Embryonic facial prominence (tissue), 1 donor: Measurements from ENCODE around the gene NAA80.
"Not testable (repeated sequence)": the region's sequence is repeated elsewhere in the genome, so short reads cannot be mapped to it uniquely, and the experiment has no call there.

Source experiments
- DNase-seq: peaks from one replicate; pipeline ENCODE4 v3.0.0-alpha.2; 2016; ENCODE audit errors: extremely low spot score

The NAA80 gene

GRCh38 chr3:50270422-50271224, 28.6 kb downstream of the NAA80 start:
- no peak for DNase-seq

- DNase-seq: no peak
Measured at GRCh38 chr3:50269977-50270413, 29.2 kb downstream of the NAA80 start.

- no peak for DNase-seq
Measured at GRCh38 chr3:50269460-50269859, 29.7 kb downstream of the NAA80 start.

- DNase-seq: no peak
Measured at GRCh38 chr3:50268703-50269451, 30.3 kb downstream of the NAA80 start, which contains the start of gene SEMA3B. TSS of gene SEMA3B (plus strand) at chr3:50269147. CDS start at chr3:50269241, 94 bp downstream.

- no peak for DNase-seq
Measured at GRCh38 chr3:50268276-50268675, 30.9 kb downstream of the NAA80 start.

- no peak for DNase-seq
Measured at GRCh38 chr3:50267280-50267913, 31.8 kb downstream of the NAA80 start.

GRCh38 chr3:50266836-50267235, 32.4 kb downstream of the NAA80 start:
- no peak for DNase-seq

GRCh38 chr3:50266017-50266416, 33.2 kb downstream of the NAA80 start:
- no peak for DNase-seq

GRCh38 chr3:50265571-50265970, 33.6 kb downstream of the NAA80 start:
- no peak for DNase-seq

GRCh38 chr3:50264964-50265485, 34.2 kb downstream of the NAA80 start:
- no peak for DNase-seq

GRCh38 chr3:50264383-50264963, 34.7 kb downstream of the NAA80 start:
- peak; percentile 87 for DNase-seq

- no peak for DNase-seq
Measured at GRCh38 chr3:50263478-50264382, 35.5 kb downstream of the NAA80 start.

- DNase-seq: no peak
Measured at GRCh38 chr3:50262778-50263177, 36.4 kb downstream of the NAA80 start.

- not testable (repeated sequence) for DNase-seq
Measured at GRCh38 chr3:50262200-50262599, 37.0 kb downstream of the NAA80 start.

- DNase-seq: no peak
Measured at GRCh38 chr3:50261505-50261904, 37.7 kb downstream of the NAA80 start.

- DNase-seq: no peak
Measured at GRCh38 chr3:50260942-50261441, 38.2 kb downstream of the NAA80 start.

- DNase-seq: peak; percentile 62
Measured at GRCh38 chr3:50260027-50260941, 38.9 kb downstream of the NAA80 start.

- DNase-seq: no peak
Measured at GRCh38 chr3:50259432-50260026, 39.7 kb downstream of the NAA80 start.

- no peak for DNase-seq
Measured at GRCh38 chr3:50258979-50259378, 40.2 kb downstream of the NAA80 start.
